ENCODE data around the gene NR3C1.

The NR3C1 gene

DNA sequence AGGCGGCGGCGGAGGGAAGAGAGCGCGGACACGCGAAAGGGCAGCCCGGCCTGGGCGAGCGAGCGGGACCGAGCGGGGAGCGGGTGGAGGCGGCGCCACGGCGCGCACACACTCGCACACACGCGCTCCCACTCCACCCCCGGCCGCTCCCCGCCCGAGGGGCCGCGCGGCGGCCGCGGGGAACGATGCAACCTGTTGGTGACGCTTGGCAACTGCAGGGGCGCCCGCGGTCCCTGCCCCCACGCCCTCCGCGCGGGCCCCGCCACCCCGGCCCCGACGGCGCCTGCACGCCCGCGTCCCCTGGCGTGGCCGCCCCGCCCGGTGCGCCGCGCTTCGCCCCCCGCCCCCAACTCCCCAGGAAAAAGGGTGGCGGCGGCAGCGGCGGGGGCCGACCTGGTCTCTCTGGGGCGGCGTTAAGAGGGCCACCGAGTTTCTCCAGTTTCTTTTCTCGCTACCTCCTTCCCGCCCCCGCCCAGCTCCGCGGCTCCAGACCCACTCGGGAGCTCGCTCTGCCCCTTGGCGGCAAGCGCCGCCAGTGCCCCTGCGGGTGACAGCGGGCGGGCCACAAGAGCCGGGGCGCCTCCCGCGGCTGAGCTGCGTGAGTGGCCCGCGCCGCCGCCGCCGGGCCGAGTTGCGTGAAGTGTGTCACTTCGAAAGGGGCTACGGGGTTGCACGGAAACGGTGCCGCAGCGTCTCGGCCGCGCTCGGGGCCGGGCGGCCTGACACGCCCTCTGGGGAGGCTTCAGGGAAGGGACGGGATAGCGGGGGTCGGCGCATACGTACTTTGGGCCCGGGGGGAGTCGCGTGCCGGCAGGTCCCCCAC is at the start of gene NR3C1:
NR3C1 (minus strand) TSS at position 94 of the 823 bp plus-strand sequence. CDS start 2,847 bp downstream, outside the sequence.
- DNase-seq, result peak; percentile 46

DNA sequence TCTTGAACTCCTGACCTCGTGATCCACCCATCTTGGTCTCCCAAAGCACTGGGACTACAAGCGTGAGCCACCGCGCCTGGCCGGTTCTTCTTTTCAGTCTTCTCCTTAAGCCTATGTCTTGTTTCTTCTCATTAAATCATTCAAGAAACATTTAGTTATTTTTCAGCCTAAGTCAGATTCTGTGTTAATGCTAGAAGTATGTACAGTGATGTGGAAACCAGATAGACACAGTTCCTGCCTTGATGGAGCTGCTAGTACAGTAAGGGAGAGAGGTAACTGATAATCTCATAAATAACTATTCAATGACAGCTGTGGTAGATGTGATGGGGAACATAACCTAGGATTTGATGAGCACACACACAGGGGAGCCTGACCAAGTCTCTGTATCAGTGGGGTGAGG is 46.3 kb upstream of the NR3C1 start:
- no peak for DNase-seq

DNA sequence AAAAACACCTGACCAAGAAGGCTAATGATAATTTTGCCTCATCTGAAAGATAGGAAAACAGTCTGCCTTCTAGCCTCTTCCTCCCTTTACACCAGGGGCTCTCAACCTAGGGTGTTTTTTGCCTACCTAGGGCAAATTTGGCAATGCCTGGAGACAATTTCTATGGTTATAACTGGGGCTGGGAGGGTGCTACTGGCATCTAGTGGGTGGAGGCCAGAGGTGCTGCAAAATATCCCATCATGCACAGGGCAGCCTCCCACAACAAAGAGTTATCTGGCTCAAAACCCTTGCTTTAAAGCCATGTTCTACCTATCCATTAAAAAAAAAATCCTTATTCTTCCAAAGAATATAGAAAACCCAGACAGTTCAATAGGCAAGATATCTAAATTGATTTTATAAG is 45.0 kb upstream of the NR3C1 start:
- no peak for DNase-seq

DNA sequence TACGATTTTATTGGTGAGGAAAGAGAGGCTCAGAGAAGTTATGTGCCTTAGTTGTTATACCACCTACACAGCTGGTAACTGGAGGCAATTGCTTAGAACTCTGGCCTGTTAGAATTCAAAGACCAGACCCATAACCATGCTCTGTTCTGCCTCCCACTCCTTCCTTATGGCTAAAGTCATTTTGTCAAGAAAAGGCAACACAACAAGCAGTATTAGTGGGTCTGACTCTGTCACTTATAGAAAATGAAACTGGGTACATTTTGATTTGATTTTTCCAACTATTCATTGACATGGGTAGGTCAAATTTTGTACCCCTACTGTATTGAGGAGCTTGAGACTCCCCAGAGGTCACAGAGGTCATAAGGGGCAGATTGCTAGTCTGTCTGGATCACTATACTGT is 44.5 kb upstream of the NR3C1 start:
- DNase-seq, result no peak

DNA sequence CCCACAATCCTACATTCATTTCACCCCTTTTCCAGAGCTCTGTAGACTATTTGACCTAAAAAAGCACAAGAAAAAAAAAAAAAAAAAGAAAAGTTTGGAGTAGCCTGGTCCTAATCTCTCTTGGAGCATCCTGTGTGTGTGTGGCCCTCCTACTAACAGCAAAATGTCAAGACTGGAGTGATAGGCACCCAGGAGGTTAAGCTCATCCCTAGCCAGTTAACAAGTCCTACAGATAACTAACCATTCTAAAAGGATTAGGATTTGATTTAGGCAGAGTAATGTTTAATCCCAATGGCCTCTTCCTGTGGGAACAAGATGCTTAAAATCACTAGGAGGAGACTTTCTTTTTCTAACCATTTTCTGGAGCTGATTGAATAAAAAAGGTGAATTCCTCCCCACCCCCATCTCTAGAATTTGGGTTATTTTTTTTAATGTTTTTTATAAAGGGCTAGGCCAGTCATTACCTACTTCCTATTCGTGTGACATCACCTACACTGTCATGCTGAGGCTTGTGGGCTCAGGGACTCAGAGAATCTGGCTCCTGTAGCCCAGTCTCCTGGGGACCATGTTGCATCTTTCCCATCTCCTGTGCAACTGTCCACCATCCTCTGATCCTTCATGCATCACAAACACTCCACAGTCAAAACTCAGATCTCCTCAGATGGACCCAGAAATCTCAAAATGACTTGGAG is 43.2 kb upstream of the NR3C1 start:
- no peak for DNase-seq

DNA sequence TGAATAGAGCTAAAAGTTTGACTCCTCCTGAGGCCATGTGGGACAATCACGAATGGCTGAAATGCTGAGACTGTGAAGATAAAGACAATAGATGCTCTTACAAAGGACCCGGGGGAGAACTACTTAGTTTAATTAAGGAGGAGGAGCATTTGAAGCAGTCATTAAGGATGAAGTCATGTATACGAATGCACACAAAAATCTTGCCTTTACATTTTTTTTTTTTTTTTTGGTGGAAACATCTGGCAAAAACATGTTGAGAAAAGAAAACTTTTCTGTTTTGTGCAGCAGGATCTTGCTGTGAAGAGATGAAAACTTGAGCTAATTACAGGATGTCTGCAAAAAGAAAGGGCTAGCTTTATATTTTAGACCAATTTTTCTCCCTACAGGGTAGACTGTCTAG is 42.3 kb upstream of the NR3C1 start:
- no peak for DNase-seq

DNA sequence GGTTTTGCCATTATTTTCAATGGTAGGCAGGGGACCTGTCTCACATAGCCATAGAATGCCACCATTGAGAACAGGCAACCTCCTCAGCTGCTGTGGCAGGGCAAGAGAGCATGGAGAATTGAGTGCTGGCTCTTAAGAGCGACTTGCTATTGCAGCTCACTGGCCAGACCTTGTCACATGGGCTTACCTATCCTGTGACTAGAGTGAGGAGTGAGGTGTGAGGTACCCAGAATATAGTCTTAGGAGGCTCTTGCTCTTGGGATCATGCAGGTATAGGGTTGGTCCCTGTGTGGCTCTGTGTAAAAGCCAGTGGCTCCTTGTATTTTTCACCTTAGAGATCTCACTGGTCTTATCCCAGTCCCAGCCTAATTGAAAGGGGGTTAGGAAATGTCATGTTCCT is 39.8 kb upstream of the NR3C1 start:
- no peak for DNase-seq

DNA sequence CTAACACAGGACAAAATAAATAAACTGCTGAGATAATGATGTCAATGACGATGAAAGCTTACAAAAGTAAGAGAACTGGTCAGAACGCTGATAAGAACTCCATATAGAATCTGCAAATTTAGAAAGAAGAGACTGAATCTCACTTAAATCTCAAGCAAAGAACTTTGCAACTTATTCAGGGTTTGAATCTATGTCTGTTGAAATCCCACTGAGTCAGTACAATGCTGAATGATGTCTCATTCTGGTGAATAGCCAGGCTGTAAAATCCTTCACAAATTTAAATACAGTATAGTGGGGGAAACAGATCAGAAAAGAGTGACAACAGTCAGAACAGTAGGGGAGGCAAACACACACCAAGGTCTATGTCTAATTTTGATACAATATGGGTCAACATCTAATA is 38.9 kb upstream of the NR3C1 start:
- DNase-seq, result no peak

DNA sequence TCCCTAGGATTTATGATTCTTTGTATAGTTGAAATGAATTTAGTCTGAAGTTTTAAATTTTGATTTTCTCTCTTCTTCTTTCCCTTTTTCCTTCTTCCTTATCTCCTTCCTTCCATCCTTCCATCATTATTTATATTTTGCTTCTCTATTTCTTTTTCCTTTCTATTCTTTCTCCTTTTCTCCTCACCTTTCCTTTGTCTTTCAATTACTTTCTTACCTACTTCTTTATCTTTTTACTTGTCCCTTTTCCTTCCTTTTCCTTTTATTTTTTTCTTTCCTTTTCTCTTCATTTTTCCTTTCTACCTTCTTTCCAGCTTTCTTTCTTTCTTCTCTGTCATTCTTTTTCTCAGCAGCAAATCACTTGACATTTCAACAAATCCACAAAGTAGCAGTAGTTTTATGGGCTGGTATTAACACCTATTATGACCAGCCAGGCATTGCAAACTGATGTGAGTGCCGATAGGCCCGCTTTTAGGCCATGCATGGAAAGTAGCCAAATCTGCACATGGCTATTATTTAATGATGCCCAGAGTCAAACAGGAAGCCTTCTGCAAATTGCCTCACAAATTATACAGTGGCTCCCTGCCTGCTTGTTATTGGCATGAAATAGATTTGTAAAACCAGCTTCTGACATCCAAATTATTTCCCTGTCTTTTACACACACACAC is 37.1 kb upstream of the NR3C1 start:
- no peak for DNase-seq

DNA sequence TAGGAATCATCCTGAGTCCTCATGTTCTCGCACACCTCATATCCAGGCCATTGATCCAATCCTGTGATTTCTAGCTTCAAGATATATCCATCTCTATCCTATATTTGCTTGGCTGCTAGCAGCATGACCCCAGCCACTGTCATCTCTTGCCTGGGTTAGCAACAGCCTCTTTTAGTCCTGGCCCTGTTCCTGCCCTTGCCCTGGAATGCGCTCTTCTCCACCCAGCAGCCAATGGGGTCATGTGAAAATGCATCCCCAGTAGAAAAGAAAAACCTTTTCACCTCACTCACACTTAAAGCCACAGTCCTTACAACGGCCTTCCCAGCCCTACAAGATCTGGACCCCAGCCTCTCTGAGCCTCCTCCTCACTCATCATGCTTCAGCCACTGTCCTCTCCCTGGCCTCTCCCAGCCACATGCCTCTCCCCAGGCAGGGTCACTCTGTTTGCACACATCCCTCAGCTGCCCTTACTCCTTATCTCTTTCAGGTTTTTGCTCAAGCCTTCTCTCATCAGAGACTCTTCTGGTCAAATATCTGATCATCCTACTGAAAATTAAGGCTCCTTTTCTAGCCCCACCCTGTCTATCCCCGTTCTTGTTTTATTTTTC is 34.3 kb upstream of the NR3C1 start:
- DNase-seq, result no peak

DNA sequence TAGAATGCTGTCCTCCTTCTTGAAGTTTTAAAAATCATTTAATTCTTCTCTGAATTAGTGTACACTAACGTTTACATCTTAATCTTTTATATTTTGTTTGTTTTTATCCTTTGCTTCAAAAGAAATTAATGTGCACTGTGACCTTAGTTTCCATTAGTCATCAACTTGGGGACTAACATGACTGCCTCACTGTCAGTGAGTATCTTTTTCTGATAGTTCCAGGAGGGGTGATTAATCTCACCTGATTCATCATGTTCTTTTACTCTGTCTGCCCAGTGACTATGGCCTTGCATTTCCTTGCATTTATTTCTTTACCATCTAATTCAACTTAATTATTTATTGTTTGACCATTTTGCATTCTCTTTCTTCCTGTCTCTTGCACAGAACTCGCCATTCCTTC is 33.4 kb upstream of the NR3C1 start:
- no peak for DNase-seq

DNA sequence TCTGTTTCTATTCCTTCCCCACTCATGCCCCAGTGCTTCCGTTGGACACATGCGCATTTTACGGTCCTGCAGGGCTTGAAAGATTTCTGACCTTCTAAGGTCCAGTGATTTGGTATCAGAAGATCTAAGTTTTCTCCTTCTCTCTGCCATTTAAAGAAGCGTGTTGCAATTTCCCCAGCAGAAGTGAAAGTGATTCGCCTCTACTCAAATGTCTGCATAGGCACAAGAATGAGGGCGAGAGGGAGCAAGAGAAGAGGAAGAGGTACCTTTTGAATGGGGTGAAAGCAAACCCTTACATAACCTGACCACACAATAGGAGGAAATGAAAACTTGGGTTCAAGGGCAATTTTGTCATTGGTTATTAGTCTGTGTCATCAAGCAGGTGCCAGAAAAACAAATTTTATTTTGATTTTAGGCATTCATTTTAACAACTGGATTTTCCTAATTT is 31.7 kb upstream of the NR3C1 start:
- peak; percentile 60 for DNase-seq

DNA sequence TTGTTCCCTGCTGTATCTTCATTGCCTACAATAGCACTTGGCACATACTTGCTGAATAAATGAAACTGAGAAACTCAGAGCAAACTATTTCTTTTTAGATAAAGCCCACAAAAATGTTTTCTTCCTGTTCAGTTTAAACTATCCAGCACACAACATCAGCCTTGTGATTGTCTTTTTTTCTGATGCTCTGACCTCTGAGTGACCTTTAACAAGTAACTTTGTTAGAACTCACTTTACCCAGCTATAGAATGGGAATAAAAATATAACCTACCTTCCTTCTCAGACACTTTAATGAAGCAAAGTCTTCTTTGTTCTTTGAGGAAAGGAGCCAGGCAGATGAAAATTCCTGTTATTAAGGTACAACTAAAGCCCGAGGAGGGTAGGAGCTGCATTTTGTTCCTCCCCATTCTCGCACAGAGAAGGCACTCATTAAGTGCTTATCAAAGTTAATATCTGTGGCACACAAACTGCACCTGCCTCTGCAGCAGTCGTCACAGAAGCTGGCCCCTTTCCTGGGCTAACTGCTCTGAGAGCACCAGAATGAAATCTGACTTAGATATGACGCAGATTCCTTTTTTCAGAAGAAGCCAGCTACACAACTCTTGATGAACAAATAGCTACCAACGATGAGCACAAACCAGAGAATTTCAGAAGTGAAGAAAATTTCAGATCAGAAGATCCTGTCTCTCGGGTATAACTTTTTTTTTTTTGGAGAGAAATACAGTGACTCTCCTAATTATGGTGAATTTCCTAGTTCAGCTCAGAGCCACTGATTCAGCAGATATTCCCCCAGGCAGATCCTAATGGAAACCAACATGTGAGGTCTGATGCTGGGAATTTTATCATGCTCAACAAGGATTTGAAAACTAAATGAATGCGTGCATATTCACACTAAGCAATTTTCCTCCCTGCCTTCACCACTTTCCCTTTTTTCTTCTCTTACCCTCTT is 31.0 kb upstream of the NR3C1 start:
- no peak for DNase-seq

DNA sequence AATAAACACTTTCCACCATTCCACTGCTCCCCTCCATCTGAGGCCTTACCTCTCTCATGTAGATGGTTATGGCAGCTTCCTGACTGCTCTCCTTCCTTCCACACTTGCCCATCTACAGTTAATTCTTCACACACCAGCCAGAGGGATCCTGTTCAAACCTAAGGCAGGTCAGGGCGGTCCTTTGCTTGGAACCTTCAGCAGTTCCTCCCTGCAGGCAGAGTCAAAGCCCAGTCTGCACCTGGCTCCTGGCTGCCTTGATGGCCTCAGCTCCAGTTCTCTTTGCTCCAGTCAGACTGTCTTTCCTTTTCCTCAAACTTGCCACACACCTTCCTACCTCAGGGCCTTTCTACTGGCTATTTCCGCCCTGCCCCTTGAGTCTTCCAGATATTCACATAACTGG is 30.2 kb upstream of the NR3C1 start:
- DNase-seq, result no peak

DNA sequence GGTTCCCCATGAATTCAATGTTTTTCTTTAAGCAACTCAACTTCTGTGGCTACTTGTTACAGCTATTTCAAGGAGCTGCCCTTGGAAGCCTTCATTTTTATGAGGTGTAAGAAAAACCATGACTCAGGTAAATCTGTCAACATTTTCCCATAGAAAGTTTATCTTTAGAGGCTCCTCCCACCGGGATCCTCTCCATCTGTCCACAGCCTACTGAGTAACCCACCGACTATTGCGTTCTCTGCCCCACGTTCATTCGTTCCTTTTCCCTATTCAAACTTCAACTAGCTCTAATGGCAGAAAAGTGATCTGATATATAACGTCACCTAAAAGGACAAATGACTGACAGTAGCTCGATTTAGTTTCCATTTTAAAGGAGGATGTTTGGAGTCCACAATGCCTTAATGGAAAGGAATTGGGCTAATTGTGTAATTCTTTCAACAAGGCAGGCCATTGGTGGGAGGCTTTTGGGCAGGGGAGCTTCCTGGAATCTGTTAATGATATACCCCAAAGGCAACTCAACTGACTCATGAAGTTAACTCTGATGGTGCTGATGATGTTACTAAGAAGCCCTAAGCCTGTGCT is 29.3 kb upstream of the NR3C1 start:
- DNase-seq, result no peak

DNA sequence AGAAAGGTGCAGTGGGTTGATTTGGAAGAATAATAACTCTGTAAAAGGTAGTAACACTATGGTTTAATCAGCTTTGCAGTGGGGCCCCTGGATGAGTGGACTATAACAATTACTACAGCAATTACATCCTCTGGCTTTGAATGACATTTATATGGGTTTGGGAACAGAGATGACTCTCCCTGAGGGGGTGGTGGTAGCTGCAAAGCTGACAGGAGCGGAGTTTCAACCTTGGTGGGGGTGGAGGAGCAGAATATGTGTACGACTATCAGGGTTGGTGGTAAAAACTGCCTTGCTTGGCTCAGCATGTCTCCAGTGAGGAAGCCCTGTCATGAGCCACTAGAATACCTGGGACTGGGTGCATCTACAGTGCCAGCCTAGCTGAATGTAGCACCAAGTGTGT is 28.3 kb upstream of the NR3C1 start:
- DNase-seq, result no peak

DNA sequence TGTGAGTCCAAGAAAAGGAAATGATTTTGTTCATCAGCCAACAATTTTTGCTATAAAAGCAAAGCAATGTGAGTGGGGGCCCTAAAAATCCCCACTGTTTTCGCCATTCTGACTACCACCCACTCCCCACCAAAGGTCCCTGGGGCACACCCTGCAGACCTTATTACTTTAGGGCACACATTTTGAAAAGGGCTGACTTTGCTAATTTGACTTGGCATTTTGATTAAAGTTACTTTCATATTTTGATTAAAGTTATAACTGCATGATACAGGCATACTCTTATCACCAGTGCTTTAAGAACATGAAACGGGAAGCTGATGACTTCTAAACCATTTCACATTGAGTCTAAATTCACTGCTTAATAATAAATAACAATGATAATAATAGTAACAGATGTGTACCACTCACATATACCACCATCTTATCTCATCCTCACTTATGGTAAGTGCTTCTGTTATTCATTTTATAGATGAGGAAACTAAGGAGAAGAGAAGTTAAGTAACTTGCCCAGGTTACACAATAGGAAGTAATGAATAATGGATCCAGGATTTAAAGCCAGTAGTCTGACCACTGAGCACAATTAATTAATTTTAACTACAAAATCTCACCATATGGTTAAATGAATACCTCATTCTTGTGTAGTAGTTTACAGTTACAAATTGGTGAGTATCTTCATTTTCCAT is 25.4 kb upstream of the NR3C1 start:
- peak; percentile 18 for DNase-seq

DNA sequence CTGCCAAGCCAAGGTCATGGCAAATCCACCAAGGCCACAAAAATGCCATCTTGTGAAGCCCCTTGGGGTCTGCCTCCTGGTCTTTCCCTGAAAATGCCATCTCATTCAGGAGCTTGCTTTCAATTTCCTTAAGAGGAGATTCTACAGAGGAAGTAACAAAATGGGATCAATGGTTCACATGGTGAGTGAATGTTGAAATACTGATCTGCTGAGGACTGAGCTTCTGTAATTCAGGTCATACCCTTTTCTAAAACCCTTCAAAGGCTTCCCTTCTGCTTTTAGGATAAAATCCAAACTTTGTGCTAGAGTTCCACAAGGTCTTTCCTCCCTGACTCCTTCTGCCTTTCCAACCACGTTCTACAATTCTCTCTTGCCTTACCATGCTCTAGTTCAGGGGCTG is 24.7 kb upstream of the NR3C1 start:
- DNase-seq, result no peak

DNA sequence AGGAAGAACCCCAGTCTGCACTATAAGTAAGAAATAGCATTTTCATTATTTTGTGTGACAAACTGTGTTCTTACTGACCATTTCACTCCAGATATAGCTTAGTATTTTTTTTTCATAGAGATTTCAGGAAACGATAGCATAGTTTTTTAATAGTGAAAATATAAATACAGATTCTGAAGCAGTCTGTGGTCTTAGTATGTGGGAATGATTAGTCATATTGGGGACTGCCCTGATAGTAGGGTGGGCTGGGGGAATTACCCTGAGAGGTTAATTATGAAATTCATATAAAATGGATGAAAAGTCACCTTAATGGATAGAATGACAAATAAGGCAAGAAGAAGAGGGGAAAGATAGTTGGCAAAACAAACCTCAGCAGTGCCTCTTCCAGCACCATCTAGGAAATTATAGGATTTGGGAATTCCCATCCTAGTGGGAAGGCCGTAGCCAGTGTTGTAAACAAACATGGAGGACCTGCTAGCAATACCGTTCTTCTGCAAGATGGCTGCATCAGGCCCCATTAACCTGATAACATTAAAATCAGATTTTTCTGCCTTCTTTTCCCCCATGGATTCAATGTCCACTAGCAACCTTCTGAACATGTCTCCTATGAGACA is 23.7 kb upstream of the NR3C1 start:
- DNase-seq, result no peak

DNA sequence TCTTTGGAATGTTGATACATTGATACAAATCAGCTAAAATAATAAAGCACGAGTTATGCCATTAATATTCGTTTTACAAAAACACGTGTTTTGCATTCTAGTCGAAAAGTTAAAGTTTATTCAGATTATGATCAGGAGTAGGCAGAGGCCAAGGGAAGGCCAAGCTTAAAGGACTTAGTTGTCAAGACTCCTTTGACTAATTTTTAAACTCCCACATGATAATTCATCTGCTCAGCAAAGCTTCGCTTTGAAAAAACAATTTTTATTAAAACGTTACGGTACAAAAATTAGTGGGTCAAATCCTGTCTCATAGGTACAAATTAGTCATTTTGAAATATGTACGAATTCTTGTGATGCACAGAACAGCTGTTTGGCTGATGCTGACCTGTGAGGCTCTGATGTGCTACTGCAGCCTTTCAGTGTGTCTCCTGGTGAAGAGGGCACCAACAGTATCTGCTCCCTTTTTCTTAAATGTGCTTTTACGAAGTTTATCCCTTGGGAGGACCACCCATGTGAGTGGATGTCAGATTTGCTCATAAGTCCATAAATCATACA is 23.0 kb upstream of the NR3C1 start:
- no peak for DNase-seq

DNA sequence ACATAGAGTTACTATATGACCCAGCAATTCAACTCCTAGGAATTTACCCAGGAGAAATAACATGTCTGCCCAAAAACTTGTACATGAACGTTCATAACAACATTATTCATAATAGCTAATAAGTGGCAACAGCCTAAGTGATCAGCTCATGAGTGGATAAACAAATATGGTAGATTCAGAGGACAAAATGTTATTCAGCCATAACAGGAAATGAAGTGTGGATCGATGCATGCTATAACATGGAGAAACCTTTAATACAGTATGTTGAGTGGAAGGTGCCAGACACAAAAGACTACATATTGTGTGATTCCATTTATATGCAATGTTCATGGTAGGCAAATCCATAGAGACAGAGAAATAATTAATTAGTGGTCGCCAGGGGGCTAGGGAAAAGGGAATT is 22.3 kb upstream of the NR3C1 start:
- DNase-seq, result no peak

Data from GF-D8 (cell line).